ENCODE measurements around the gene SAMD4B. TPM values are rescaled to one million over a fixed set of nuclear protein-coding genes. Genes with fewer than 3 reads are reported as not detected.
A peak's percentile ranks its signal among the peaks of the same experiment; 100 is the strongest.

Gene SAMD4B
- total and polyA plus RNA-seq, 2 donors from 2014 or later = 92.9 to 100 TPM

DNA sequence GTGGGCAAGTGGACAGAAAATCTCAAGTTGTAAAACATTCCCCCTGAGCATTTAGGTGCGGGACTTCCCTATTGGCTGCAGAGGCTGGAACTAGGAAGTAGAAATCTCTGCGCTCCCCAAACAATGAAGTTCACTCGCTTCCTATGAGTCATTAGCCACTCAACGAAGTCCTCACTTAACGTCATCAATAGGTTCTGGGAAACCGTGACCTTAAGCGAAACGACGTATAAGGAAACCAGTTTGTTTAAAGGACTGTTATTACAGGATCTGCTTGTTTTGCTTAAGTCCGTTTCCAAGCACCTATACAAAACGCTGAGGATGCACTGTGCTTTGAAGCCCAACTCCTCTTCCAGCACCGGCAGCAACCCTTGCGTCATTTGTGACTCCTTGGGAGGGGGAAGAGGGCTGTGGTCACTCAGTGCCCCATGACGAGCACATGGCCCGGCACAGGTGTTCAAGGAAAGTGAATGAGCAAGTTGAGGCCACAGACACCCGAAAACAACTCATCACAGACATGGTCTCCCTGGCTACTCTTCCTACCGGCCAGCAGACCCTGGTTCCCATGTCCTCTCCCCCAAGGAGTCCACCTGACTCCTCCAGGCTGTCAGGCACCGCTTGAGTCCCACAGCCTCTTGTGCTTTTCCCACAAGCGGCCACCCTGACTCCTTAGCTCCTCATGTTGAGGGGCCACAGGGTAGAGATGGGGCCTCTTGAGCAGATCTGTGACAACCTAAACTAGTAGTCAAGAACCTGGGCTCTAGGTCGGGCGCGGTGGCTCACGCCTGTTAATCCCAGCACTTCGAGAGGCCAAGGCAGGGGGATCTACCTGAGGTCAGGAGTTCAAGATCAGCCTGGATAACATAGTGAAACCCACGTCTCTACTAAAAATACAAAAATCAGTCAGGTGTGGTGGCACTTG lies 88.7 kb downstream of the SAMD4B start:
- TF ChIP-seq, protein P1, sequence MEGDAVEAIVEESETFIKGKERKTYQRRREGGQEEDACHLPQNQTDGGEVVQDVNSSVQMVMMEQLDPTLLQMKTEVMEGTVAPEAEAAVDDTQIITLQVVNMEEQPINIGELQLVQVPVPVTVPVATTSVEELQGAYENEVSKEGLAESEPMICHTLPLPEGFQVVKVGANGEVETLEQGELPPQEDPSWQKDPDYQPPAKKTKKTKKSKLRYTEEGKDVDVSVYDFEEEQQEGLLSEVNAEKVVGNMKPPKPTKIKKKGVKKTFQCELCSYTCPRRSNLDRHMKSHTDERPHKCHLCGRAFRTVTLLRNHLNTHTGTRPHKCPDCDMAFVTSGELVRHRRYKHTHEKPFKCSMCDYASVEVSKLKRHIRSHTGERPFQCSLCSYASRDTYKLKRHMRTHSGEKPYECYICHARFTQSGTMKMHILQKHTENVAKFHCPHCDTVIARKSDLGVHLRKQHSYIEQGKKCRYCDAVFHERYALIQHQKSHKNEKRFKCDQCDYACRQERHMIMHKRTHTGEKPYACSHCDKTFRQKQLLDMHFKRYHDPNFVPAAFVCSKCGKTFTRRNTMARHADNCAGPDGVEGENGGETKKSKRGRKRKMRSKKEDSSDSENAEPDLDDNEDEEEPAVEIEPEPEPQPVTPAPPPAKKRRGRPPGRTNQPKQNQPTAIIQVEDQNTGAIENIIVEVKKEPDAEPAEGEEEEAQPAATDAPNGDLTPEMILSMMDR (IDR thresholded peaks at IDR 0.05; ENCODE audit: borderline replicate concordance, extremely low read depth, insufficient read depth) = no peak
- no peaks in the 10 kb centered on the region for H3K9me3 ChIP-seq (ENCODE audit: control insufficient read depth in 2 of 3, insufficient read depth in 1 of 3, low read length in 3 of 3)
- H3K27ac ChIP-seq (ENCODE audit: low read depth in 2 of 2, low read length in 2 of 2) = peak overlapping the region in 1 of 2 donors; percentile 8
- H3K27me3 ChIP-seq (ENCODE audit: control insufficient read depth, insufficient read depth, low read length) = no peaks in the 10 kb centered on the region
- H3K36me3 ChIP-seq (ENCODE audit: control insufficient read depth in 2 of 3, insufficient read depth in 3 of 3, low read length in 3 of 3) = peaks cover 7 to 24% (median 9%) of the 10 kb centered on the region in 3 donors
- no peak overlapping the region for H3K9ac ChIP-seq (ENCODE audit: low read length in 3 of 3)
- DNase-seq (no peak), FAIRE-seq (no peak)
- intact Hi-C loops (cut with DNase I) = no loop called here
- H3K4me3 ChIP-seq (ENCODE audit: low read length in 3 of 3) = no peak overlapping the region
- peaks cover 0 to 15% (median 11%) of the 10 kb centered on the region in 3 donors for H3K4me1 ChIP-seq (ENCODE audit: control insufficient read depth in 2 of 3, insufficient read depth in 2 of 3, low read depth in 1 of 3, low read length in 3 of 3)

DNA sequence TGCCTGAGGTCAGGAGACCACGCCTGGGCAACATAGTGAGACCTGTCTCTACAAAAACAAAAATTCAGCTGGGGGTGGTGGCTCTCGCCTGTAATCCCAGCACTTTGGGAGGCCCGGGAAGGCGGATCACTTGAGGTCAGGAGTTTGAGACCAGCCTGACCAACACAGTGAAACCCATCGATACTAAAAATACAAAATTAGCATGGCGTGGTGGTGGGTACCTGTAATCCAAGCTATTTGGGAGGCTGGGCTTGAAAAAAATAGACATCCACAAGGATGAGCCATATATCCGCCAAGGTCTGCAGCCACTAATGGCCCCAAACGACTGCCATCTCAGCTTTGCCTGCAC lies 90.4 kb downstream of the SAMD4B start:
- Histone ChIP-seq H3K4me1 (ENCODE audit: control insufficient read depth in 2 of 3, insufficient read depth in 2 of 3, low read depth in 1 of 3, low read length in 3 of 3) (peaks cover 0 to 21% (median 16%) of the 10 kb centered on the region in 3 donors), H3K27me3 (ENCODE audit: control insufficient read depth, insufficient read depth, low read length) (no peaks in the 10 kb centered on the region), H3K27ac (ENCODE audit: low read depth in 2 of 2, low read length in 2 of 2) (no peak overlapping the region), H3K4me3 (ENCODE audit: low read length in 3 of 3) (no peak overlapping the region), H3K9ac (ENCODE audit: low read length in 3 of 3) (no peak overlapping the region), H3K36me3 (ENCODE audit: control insufficient read depth in 2 of 3, insufficient read depth in 3 of 3, low read length in 3 of 3) (peaks cover 7 to 24% (median 9%) of the 10 kb centered on the region in 3 donors), H3K9me3 (ENCODE audit: control insufficient read depth in 2 of 3, insufficient read depth in 1 of 3, low read length in 3 of 3) (no peaks in the 10 kb centered on the region)
- DNase-seq = no peak
- TF ChIP-seq, protein P1 (IDR thresholded peaks at IDR 0.05; ENCODE audit: borderline replicate concordance, extremely low read depth, insufficient read depth) = no peak
- FAIRE-seq = no peak
- intact Hi-C loops (cut with DNase I) = no loop called here

DNA sequence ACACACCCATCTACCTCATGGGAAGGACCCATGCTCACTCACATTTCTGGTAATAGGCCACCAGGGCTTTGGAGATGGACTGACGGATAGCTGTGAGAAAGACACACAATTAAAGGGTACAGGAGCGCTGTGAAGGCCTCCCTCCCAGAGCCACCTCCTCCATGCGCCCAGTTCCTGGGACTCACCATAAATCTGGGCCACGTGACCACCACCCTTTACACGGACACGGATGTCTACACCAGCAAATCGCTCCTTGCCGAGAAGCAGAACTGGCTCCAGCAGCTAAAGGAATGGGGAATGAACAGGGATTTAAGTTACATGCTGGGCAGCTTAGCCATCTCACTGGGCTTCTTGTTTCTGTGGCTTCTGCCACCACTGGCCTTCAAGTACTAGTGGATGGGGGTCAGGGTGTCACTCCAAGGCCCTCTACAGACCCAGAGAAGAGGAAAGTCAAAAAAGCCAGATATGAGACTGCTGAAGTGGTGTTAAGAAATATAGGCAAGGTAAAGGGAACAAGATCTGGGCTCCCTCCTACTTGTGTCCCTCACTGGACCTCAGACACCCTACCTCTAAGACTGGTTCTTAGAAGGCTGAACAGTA lies 91.4 kb downstream of the SAMD4B start:
- no peaks in the 10 kb centered on the region for H3K9me3 ChIP-seq (ENCODE audit: control insufficient read depth in 2 of 3, insufficient read depth in 1 of 3, low read length in 3 of 3)
- intact Hi-C loops (cut with DNase I) = no loop called here
- H3K4me1 ChIP-seq (ENCODE audit: control insufficient read depth in 2 of 3, insufficient read depth in 2 of 3, low read depth in 1 of 3, low read length in 3 of 3) = peaks cover 0 to 19% (median 14%) of the 10 kb centered on the region in 3 donors
- no peak overlapping the region for H3K27ac ChIP-seq (ENCODE audit: low read depth in 2 of 2, low read length in 2 of 2)
- TF ChIP-seq, protein P1 (IDR thresholded peaks at IDR 0.05; ENCODE audit: borderline replicate concordance, extremely low read depth, insufficient read depth) = no peak
- no peaks in the 10 kb centered on the region for H3K27me3 ChIP-seq (ENCODE audit: control insufficient read depth, insufficient read depth, low read length)
- H3K36me3 ChIP-seq (ENCODE audit: control insufficient read depth in 2 of 3, insufficient read depth in 3 of 3, low read length in 3 of 3) = peaks cover 7 to 24% (median 9%) of the 10 kb centered on the region in 3 donors
- DNase-seq (no peak), FAIRE-seq (no peak)
- H3K9ac ChIP-seq (ENCODE audit: low read length in 3 of 3) = no peak overlapping the region
- H3K4me3 ChIP-seq (ENCODE audit: low read length in 3 of 3) = no peak overlapping the region
